HCT116 (cell line): ENCODE results near the gene COPG1. TPM values are rescaled to one million over a fixed set of nuclear protein-coding genes. Genes with fewer than 3 reads are reported as not detected.
A peak's percentile ranks its signal among the peaks of the same experiment; 100 is the strongest.

Experiments
- ATAC-seq: fragments of 200-7000 bp; cut with Tn5 transposase; 2 replicates; pipeline ENCODE4 v1.9.1; 2020; ENCODE audit warnings: mild to moderate bottlenecking, moderate library complexity
- BruUV-seq: library from RNA; stranded (reverse); fragments of 400-500 nt; replicated peaks from 2 replicates; lab custom pipeline; 2021; lab: Mats Ljungman, UMichigan
- CTCF ChIA-PET: fragments of 300-600 bp; sonication (Branson Sonifier 250); formaldehyde crosslinking; loops from one replicate; lab custom pipeline; 2021; ENCODE audit warnings: antibody characterized with exemption; lab: Charles Lee
- POLR2A ChIA-PET: fragments of 300-600, 350-600 bp; sonication (Branson Sonifier 250); formaldehyde crosslinking; loops from one replicate; lab custom pipeline; 2021; ENCODE audit warnings: antibody characterized with exemption; lab: Charles Lee
- RAD21 ChIA-PET, 2 experiments: fragments of 300-600 bp; sonication (Branson Sonifier 250); formaldehyde crosslinking; loops; one replicate each; lab custom pipeline; 2023; ENCODE audit warnings: low total read pairs in 2 of 2; ENCODE audit not compliant: uncharacterized antibody in 2 of 2, unreplicated experiment in 2 of 2, low non-redundant PET in 1 of 2; lab: Charles Lee
- DNase-seq: peaks from one replicate; pipeline ENCODE4 v3.0.0-alpha.2; 2010; ENCODE audit warnings: low read depth, low spot score
- H2AFZ ChIP-seq: fragments of 200-600 bp; shearing (Covaris generic), sonication (generic); 2 replicates; pipeline ENCODE4 v1.6.1; 2017; ENCODE audit warnings: low read depth, mixed run types, mixed read lengths, antibody characterized with exemption, low read length; ENCODE audit not compliant: poor library complexity, severe bottlenecking
- H3K27ac ChIP-seq: 2 replicates; pipeline ENCODE4 v1.5.1; 2012; ENCODE audit warnings: low read depth, low read length
- H3K27me3 ChIP-seq: fragments of 200-600 bp; sonication (generic); 2 replicates; pipeline ENCODE4 v1.6.1; 2016; ENCODE audit warnings: mixed run types, low read length, mixed read lengths; ENCODE audit not compliant: insufficient read depth
- H3K36me3 ChIP-seq, 2 experiments: fragments of 200-500 bp in 1 of 2; fragments of 200-600 bp in 1 of 2; sonication (Bioruptor generic) in 1 of 2; sonication (generic) in 1 of 2; 2 replicates each; pipeline versions ENCODE4 v1.5.1 to v1.6.1; 2014 to 2016; ENCODE audit warnings: low read length in 2 of 2, inconsistent platforms in 1 of 2, mixed read lengths in 1 of 2, mixed run types in 1 of 2; ENCODE audit not compliant: insufficient read depth in 2 of 2, control insufficient read depth in 1 of 2
- H3K4me1 ChIP-seq, 2 experiments: fragments of 200-600 bp in 1 of 2; sonication (generic) in 1 of 2; 2 replicates each; pipeline versions ENCODE4 v1.5.1 to v1.6.1; 2012 to 2017; ENCODE audit warnings: low read length in 2 of 2, inconsistent platforms in 1 of 2, mild to moderate bottlenecking in 1 of 2, mixed read lengths in 1 of 2, mixed run types in 1 of 2, moderate library complexity in 1 of 2; ENCODE audit not compliant: insufficient read depth in 2 of 2, control insufficient read depth in 1 of 2
- H3K4me2 ChIP-seq: fragments of 200-600 bp; sonication (generic); 2 replicates; pipeline ENCODE4 v1.6.1; 2017; ENCODE audit warnings: mixed run types, low read length, mixed read lengths
- H3K4me3 ChIP-seq, 2 experiments: fragments of 200-600 bp in 1 of 2; sonication (generic) in 1 of 2; replicated peaks in 1 of 2; 2 replicates each; pipeline ENCODE4 v1.5.1; 2011 to 2016; ENCODE audit warnings: low read length in 2 of 2, control low read depth in 1 of 2, low read depth in 1 of 2, mild to moderate bottlenecking in 1 of 2, mixed read lengths in 1 of 2, mixed run types in 1 of 2
- H3K79me2 ChIP-seq: fragments of 200-600 bp; sonication (generic); 2 replicates; pipeline ENCODE4 v1.6.1; 2017; ENCODE audit warnings: mild to moderate bottlenecking, mixed run types, low read length, moderate library complexity, mixed read lengths; ENCODE audit not compliant: insufficient read depth
- H3K9ac ChIP-seq: fragments of 200-600 bp; sonication (generic); 2 replicates; pipeline ENCODE4 v1.6.1; 2016; ENCODE audit warnings: low read length, mixed read lengths
- H3K9me2 ChIP-seq: fragments of 200-600 bp; sonication (generic), shearing (Covaris generic); 2 replicates; pipeline ENCODE4 v1.6.1; 2017; ENCODE audit warnings: mixed run types, mild to moderate bottlenecking, moderate library complexity; ENCODE audit not compliant: insufficient read depth
- H3K9me3 ChIP-seq, 2 experiments: fragments of 200-500 bp in 1 of 2; fragments of 200-600 bp in 1 of 2; sonication (Bioruptor generic) in 1 of 2; sonication (generic) in 1 of 2; 2 replicates each; pipeline ENCODE4 v1.6.1; 2014 to 2017; ENCODE audit warnings: low read length in 2 of 2, mixed read lengths in 2 of 2, inconsistent platforms in 1 of 2, low read depth in 1 of 2, mild to moderate bottlenecking in 1 of 2, mixed run types in 1 of 2, moderate library complexity in 1 of 2; ENCODE audit not compliant: control insufficient read depth in 1 of 2, insufficient read depth in 1 of 2
- H4K20me1 ChIP-seq: fragments of 200-600 bp; sonication (generic), shearing (Covaris generic); 2 replicates; pipeline ENCODE4 v1.6.1; 2017; ENCODE audit warnings: mixed run types, mild to moderate bottlenecking, moderate library complexity; ENCODE audit not compliant: insufficient read depth
- ATF3 ChIP-seq: IDR thresholded peaks from 2 replicates; pipeline ENCODE4 v1.6.1; 2012
- CBX3 ChIP-seq: IDR thresholded peaks from 2 replicates; pipeline ENCODE4 v1.6.1; 2012; ENCODE audit warnings: low read depth
- CEBPB ChIP-seq: IDR thresholded peaks from 2 replicates; pipeline ENCODE4 v1.6.1; 2012; ENCODE audit warnings: low read depth
- CTCF ChIP-seq, 3 experiments: fragments of 200-600 bp in 1 of 3; sonication (generic) in 1 of 3; IDR thresholded peaks in 2 of 3; conservative IDR thresholded peaks in 1 of 3; 2 replicates each; pipeline ENCODE4 v1.5.1; 2012 to 2017; ENCODE audit warnings: low read depth in 2 of 3, low read length in 2 of 3, antibody characterized with exemption in 1 of 3, borderline replicate concordance in 1 of 3, control low read depth in 1 of 3, mild to moderate bottlenecking in 1 of 3, mixed read lengths in 1 of 3, mixed run types in 1 of 3, moderate library complexity in 1 of 3; ENCODE audit not compliant: insufficient read depth in 1 of 3
- EGR1 ChIP-seq: IDR thresholded peaks from 2 replicates; pipeline ENCODE4 v1.6.1; 2012; ENCODE audit warnings: low read depth
- ELF1 ChIP-seq: IDR thresholded peaks from 2 replicates; pipeline ENCODE4 v1.6.1; 2012; ENCODE audit warnings: low read depth, borderline replicate concordance
- EZH2 ChIP-seq: fragments of 200-600 bp; sonication (generic); IDR thresholded peaks from 2 replicates; pipeline ENCODE4 v1.6.1; 2017; ENCODE audit warnings: antibody characterized with exemption, mixed run types
- FOSL1 ChIP-seq: IDR thresholded peaks from 2 replicates; pipeline ENCODE4 v1.6.1; 2012; ENCODE audit warnings: low read depth
- JUND ChIP-seq: IDR thresholded peaks from 2 replicates; pipeline ENCODE4 v1.6.1; 2012
- MAX ChIP-seq: IDR thresholded peaks from 2 replicates; pipeline ENCODE4 v1.6.1; 2012
- POLR2A ChIP-seq: IDR thresholded peaks from 2 replicates; pipeline ENCODE4 v1.7.0; 2011; ENCODE audit warnings: borderline replicate concordance; ENCODE audit not compliant: insufficient read depth, insufficient read length; ENCODE audit errors: extremely low read depth
- POLR2AphosphoS5 ChIP-seq: IDR thresholded peaks from 2 replicates; pipeline ENCODE4 v1.6.1; 2011; ENCODE audit warnings: mild to moderate bottlenecking, low read depth, low read length, moderate library complexity
- RAD21 ChIP-seq: IDR thresholded peaks from 2 replicates; pipeline ENCODE4 v1.6.1; 2012; ENCODE audit warnings: low read depth, mild to moderate bottlenecking
- REST ChIP-seq: IDR thresholded peaks from 2 replicates; pipeline ENCODE4 v1.6.1; 2012; ENCODE audit warnings: low read depth
- SIN3A ChIP-seq: IDR thresholded peaks from 2 replicates; pipeline ENCODE4 v1.6.1; 2012; ENCODE audit warnings: low read depth
- SRF ChIP-seq: IDR thresholded peaks from 2 replicates; pipeline ENCODE4 v1.6.1; 2012; ENCODE audit warnings: low read depth
- TCF7L2 ChIP-seq: IDR thresholded peaks from 2 replicates; pipeline ENCODE4 v1.7.0; 2011; ENCODE audit warnings: borderline replicate concordance, inconsistent platforms; ENCODE audit not compliant: insufficient read depth, insufficient read length; ENCODE audit errors: extremely low read depth
- YY1 ChIP-seq: IDR thresholded peaks from 2 replicates; pipeline ENCODE4 v1.6.1; 2011; ENCODE audit warnings: low read length, low read depth, moderate library complexity, mild to moderate bottlenecking; ENCODE audit not compliant: insufficient replicate concordance; ENCODE audit errors: extremely low read depth
- ZBTB33 ChIP-seq: IDR thresholded peaks from 2 replicates; pipeline ENCODE4 v1.6.1; 2011; ENCODE audit warnings: mild to moderate bottlenecking, low read length, moderate library complexity; ENCODE audit not compliant: insufficient replicate concordance; ENCODE audit errors: extremely low read depth
- ZNF274 ChIP-seq: fragments of 200-500 bp; sonication (Bioruptor generic); IDR thresholded peaks from 2 replicates; pipeline ENCODE4 v1.6.1; 2014; ENCODE audit warnings: mild to moderate bottlenecking, low read depth, low read length, inconsistent platforms
- intact Hi-C: fragments of 100-400 bp; cut with micrococcal nuclease; formaldehyde crosslinking; loops from 2 replicates; pipeline ENCODE4 v1.10.0; 2022
- total RNA-seq: library from RNA; stranded (reverse); gene quantifications from one replicate; pipeline ENCODE4 v1.2.1, GENCODE V29; 2021; ENCODE audit not compliant: unreplicated experiment

The COPG1 gene
- total RNA-seq, 1 experiment from 2014 or later: 182 TPM

- H3K4me3 ChIP-seq: peak overlapping the region; percentile 15 to 39; a peak in 2 of 4 replicates
- peak overlapping the region; percentile 46 for H3K9ac ChIP-seq
- H2AFZ ChIP-seq: peak overlapping the region; percentile 80
- no peaks in the 10 kb centered on the region for H3K79me2 ChIP-seq
- peak overlapping the region; percentile 76 for H3K27ac ChIP-seq
- CTCF ChIA-PET: interaction anchor here (1.0 to 1.2 kb wide), 2 partner anchors 14 to 50 kb away, joined by 3 read pairs; no protein-coding TSS in a partner anchor
- POLR2A ChIA-PET: interaction anchor here (0.8 to 2.6 kb wide), 6 partner anchors 12 to 50 kb away, joined by 3 to 12 read pairs (median 5); partner anchors contain the start of gene CNBP
- intact Hi-C loops: loop anchor here (2.0 kb wide), 1 partner anchor 27 kb away; no protein-coding TSS in a partner anchor
- peak overlapping the region; percentile 51 for H3K4me2 ChIP-seq
- no peaks in the 10 kb centered on the region for H3K36me3 ChIP-seq
- RAD21 ChIA-PET: no interaction called here
- no peaks in the 10 kb centered on the region for H3K9me3 ChIP-seq
- no peaks in the 10 kb centered on the region for H3K27me3 ChIP-seq
- no peaks in the 10 kb centered on the region for H3K9me2 ChIP-seq
- peaks cover 21 to 29% of the 10 kb centered on the region in 2 experiments for H3K4me1 ChIP-seq
- no peak for ATAC-seq
- DNase-seq: no peak
- TSS peak; percentile 83 for BruUV-seq
- no peaks in the 10 kb centered on the region for H4K20me1 ChIP-seq
- no peak for TF ChIP-seq ZNF274
- TF ChIP-seq FOSL1: no peak
- no peak for TF ChIP-seq POLR2A
- TF ChIP-seq EZH2: no peak
- TF ChIP-seq CBX3: no peak
- no peak for TF ChIP-seq YY1
- TF ChIP-seq TCF7L2: no peak
- no peak for TF ChIP-seq ZBTB33
- TF ChIP-seq ELF1: no peak
- TF ChIP-seq ATF3: no peak
- no peak for TF ChIP-seq SRF
- no peak for TF ChIP-seq POLR2AphosphoS5
- TF ChIP-seq REST: no peak
- TF ChIP-seq CEBPB: no peak
- no peak for TF ChIP-seq MAX
- no peak for TF ChIP-seq JUND
- no peak for TF ChIP-seq SIN3A
- no peak for TF ChIP-seq CTCF (IDR thresholded peaks at IDR 0.05 in 2 of 3, conservative IDR thresholded peaks at IDR 0.05 in 1 of 3; ENCODE audit: borderline replicate concordance in 1 of 3, insufficient read depth in 1 of 3, low read depth in 2 of 3, low read length in 2 of 3)
- TF ChIP-seq EGR1: no peak
- TF ChIP-seq RAD21: no peak
- TF ChIP-seq, all 23 proteins: peak for 0
These were observed 38.1 kb upstream of the COPG1 start for GRCh38 chr3:129211345-129211744.
